HEK293 (cell line): ENCODE measurements around the gene SPAM1.

Experiments used
- ATF2 ChIP-seq: fragments of 450-650 bp; formaldehyde crosslinking; IDR thresholded peaks from 2 replicates; pipeline ENCODE4 v1.5.1; 2016; ENCODE audit warnings: missing biosample characterization, missing genetic modification characterization, low read depth
- CTCF ChIP-seq: fragments of 450-650 bp; formaldehyde crosslinking; IDR thresholded peaks from 2 replicates; pipeline ENCODE4 v1.5.1; 2016; ENCODE audit warnings: missing biosample characterization, missing genetic modification characterization
- PATZ1 ChIP-seq: fragments of 450-650 bp; formaldehyde crosslinking; IDR thresholded peaks from 2 replicates; pipeline ENCODE4 v1.5.1; 2016; ENCODE audit warnings: missing biosample characterization, missing genetic modification characterization
- REPIN1 ChIP-seq: fragments of 450-650 bp; formaldehyde crosslinking; IDR thresholded peaks from 2 replicates; pipeline ENCODE4 v1.5.1; 2017; ENCODE audit warnings: missing biosample characterization, missing genetic modification characterization, low read depth
- SP2 ChIP-seq: fragments of 450-650 bp; formaldehyde crosslinking; IDR thresholded peaks from 2 replicates; pipeline ENCODE4 v1.5.1; 2016; ENCODE audit warnings: missing biosample characterization, missing genetic modification characterization
- YY1 ChIP-seq: fragments of 450-650 bp; formaldehyde crosslinking; IDR thresholded peaks from 2 replicates; pipeline ENCODE4 v1.5.1; 2018; ENCODE audit warnings: missing biosample characterization, missing genetic modification characterization
- ZFHX2 ChIP-seq: fragments of 450-650 bp; formaldehyde crosslinking; conservative IDR thresholded peaks from 2 replicates; pipeline ENCODE4 v1.5.1; 2016; ENCODE audit warnings: missing biosample characterization, missing genetic modification characterization
- ZNF16 ChIP-seq: fragments of 450-650 bp; formaldehyde crosslinking; IDR thresholded peaks from 2 replicates; pipeline ENCODE4 v1.5.1; 2016; ENCODE audit warnings: low read depth, missing biosample characterization, missing genetic modification characterization
- ZNF302 ChIP-seq: fragments of 450-650 bp; formaldehyde crosslinking; IDR thresholded peaks from 2 replicates; pipeline ENCODE4 v1.5.1; 2016; ENCODE audit warnings: missing biosample characterization, missing genetic modification characterization, low read depth
- ZNF600 ChIP-seq: fragments of 450-650 bp; formaldehyde crosslinking; IDR thresholded peaks from 2 replicates; pipeline ENCODE4 v1.5.1; 2016; ENCODE audit warnings: missing biosample characterization, missing genetic modification characterization
- ZNF704 ChIP-seq: fragments of 450-650 bp; formaldehyde crosslinking; IDR thresholded peaks from 2 replicates; pipeline ENCODE4 v1.5.1; 2016; ENCODE audit warnings: missing biosample characterization, missing genetic modification characterization

GRCh38 chr7:123935436-123936381 is 10.7 kb downstream of the SPAM1 start:
- TF ChIP-seq CTCF (tag by site-specific recombination) (no peak), ZFHX2 (no peak), PATZ1 (tag by site-specific recombination) (no peak), ZNF704 (tag by site-specific recombination) (no peak), ZNF16 (tag by site-specific recombination) (no peak), REPIN1 (tag by site-specific recombination) (no peak), ZNF302 (tag by site-specific recombination) (no peak), ZNF600 (tag by site-specific recombination) (no peak), YY1 (tag by site-specific recombination) (no peak), SP2 (tag by site-specific recombination) (no peak), ATF2 (tag by site-specific recombination) (no peak)
